Sigmoid colon (tissue), 3 donors: ENCODE data around the gene ABCA1.

Source experiments
- CTCF ChIP-seq, 4 experiments: fragments of 450-650 bp in 3 of 4; fragments of 200-600 bp in 1 of 4; IDR thresholded peaks; one replicate each; pipeline ENCODE4 v1.5.1; 2016 to 2019; ENCODE audit warnings: antibody characterized with exemption in 4 of 4, mild to moderate bottlenecking in 3 of 4, moderate library complexity in 2 of 4
- POLR2A ChIP-seq, 2 donors: fragments of 450-650 bp; IDR thresholded peaks; one replicate each; pipeline ENCODE4 v1.6.1; 2016; ENCODE audit warnings: antibody characterized with exemption in 2 of 2, mild to moderate bottlenecking in 2 of 2, moderate library complexity in 2 of 2

GRCh38 chr9:104853683-104854082 is 74.3 kb downstream of the ABCA1 start:
- TF ChIP-seq CTCF (IDR thresholded peaks at IDR 0.05) (no peak), POLR2A (IDR thresholded peaks at IDR 0.05) (no peak)
